ENCODE measurements around the gene HYPK. TPM values are rescaled to one million over a fixed set of nuclear protein-coding genes. Genes with fewer than 3 reads are reported as not detected.

Gene HYPK
- total and polyA plus RNA-seq, 12 donors = 5.5 to 24.3 (median 10.4) TPM

GRCh38 chr15:43779016-43779415, 21.4 kb upstream of the HYPK start:
- intact Hi-C loops (cut with DNase I) = no loop called here
- H3K27ac ChIP-seq = no peak overlapping the region
- no peak for ATAC-seq

GRCh38 chr15:43789409-43789808, 11.0 kb upstream of the HYPK start:
- ATAC-seq = no peak
- intact Hi-C loops (cut with DNase I) = no loop called here

More at GRCh38 chr15:43779016-43779415, 21.4 kb upstream of the HYPK start:
- DNase-seq = no peak
- no peaks in the 10 kb centered on the region for H3K9me3 ChIP-seq
- peaks cover 0 to 4% (median 0%) of the 10 kb centered on the region in 9 donors for H3K36me3 ChIP-seq
- H3K27me3 ChIP-seq = no peaks in the 10 kb centered on the region
- H3K4me3 ChIP-seq = no peak overlapping the region
- H3K4me1 ChIP-seq = peaks cover 4 to 25% (median 17%) of the 10 kb centered on the region in 9 donors
- TF ChIP-seq CTCF (IDR thresholded peaks at IDR 0.05) = no peak
- WGBS, 2 donors = 85 to 87% methylated on average over 1 of the region's 1 CpG

GRCh38 chr15:43791993-43792760, 8.2 kb upstream of the HYPK start, which contains the start of gene SERF2:
Gene SERF2 (plus strand): TSS chr15:43792320. CDS start chr15:43792377, 57 bp downstream.
- intact Hi-C loops (cut with DNase I) = loop anchor here in 1 of 10 donors (5.0 kb wide), 1 partner anchor 300 kb away; the partner anchor contains the start of gene TP53BP1
- TF ChIP-seq CTCF (IDR thresholded peaks at IDR 0.05) = no peak
- ATAC-seq = peak; percentile 94 to 98 (median 97)

More at GRCh38 chr15:43789409-43789808, 11.0 kb upstream of the HYPK start:
- H3K27ac ChIP-seq = no peak overlapping the region
- peaks cover 8 to 20% (median 19%) of the 10 kb centered on the region in 9 donors for H3K4me1 ChIP-seq
- WGBS, 2 donors = 97 to 98% methylated on average over 3 of the region's 3 CpGs
- peaks cover 0 to 13% (median 1%) of the 10 kb centered on the region in 9 donors for H3K36me3 ChIP-seq
- no peak overlapping the region for H3K4me3 ChIP-seq
- no peak for DNase-seq
- no peaks in the 10 kb centered on the region for H3K9me3 ChIP-seq
- TF ChIP-seq CTCF (IDR thresholded peaks at IDR 0.05) = no peak
- H3K27me3 ChIP-seq = no peaks in the 10 kb centered on the region

GRCh38 chr15:43792761-43793476, 7.5 kb upstream of the HYPK start:
- ATAC-seq (peak in 7 of 8 donors; percentile 7 to 37 (median 28)), DNase-seq (peak; percentile 33 to 49)
- Histone ChIP-seq H3K9me3 (no peaks in the 10 kb centered on the region), H3K4me3 (peak overlapping the region; percentile 70 to 100 (median 90)), H3K36me3 (peaks cover 0 to 48% (median 15%) of the 10 kb centered on the region in 9 donors), H3K27me3 (no peaks in the 10 kb centered on the region), H3K27ac (peak overlapping the region; percentile 93 to 100 (median 98)), H3K4me1 (peaks cover 20 to 55% (median 39%) of the 10 kb centered on the region in 9 donors)
- intact Hi-C loops (cut with DNase I) = loop anchor here in 1 of 10 donors (5.0 kb wide), 1 partner anchor 301 kb away; the partner anchor contains the start of gene TP53BP1
- 1% methylated on average over 33 of the region's 33 CpGs for WGBS, 2 donors
- TF ChIP-seq CTCF (IDR thresholded peaks at IDR 0.05) = peak in 1 of 9 donors; percentile 9

More at GRCh38 chr15:43791993-43792760, 8.2 kb upstream of the HYPK start, which contains the start of gene SERF2:
- H3K9me3 ChIP-seq = no peaks in the 10 kb centered on the region
- H3K27ac ChIP-seq = peak within 1 kb of the TSS; percentile 93 to 100 (median 98)
- H3K36me3 ChIP-seq = peaks cover 0 to 40% (median 11%) of the 10 kb centered on the region in 9 donors
- peak; percentile 100 for DNase-seq
- H3K4me3 ChIP-seq = peak within 1 kb of the TSS; percentile 70 to 100 (median 90)
- 0% methylated on average over 66 of the region's 66 CpGs for WGBS, 2 donors
- no peaks in the 10 kb centered on the region for H3K27me3 ChIP-seq
- peaks cover 20 to 48% (median 37%) of the 10 kb centered on the region in 9 donors for H3K4me1 ChIP-seq
